Vagina (tissue), 2 donors: ENCODE measurements around the gene EML1.

ENCODE experiments used
- CTCF ChIP-seq, 3 experiments: fragments of 450-650 bp in 2 of 3; fragments of 200-600 bp in 1 of 3; sonication (generic) in 1 of 3; IDR thresholded peaks; one replicate each; pipeline ENCODE4 v1.5.1; 2017 to 2019; ENCODE audit warnings: antibody characterized with exemption in 3 of 3, mild to moderate bottlenecking in 2 of 3, moderate library complexity in 2 of 3
- POLR2A ChIP-seq, 2 donors: fragments of 450-650 bp; IDR thresholded peaks; one replicate each; pipeline ENCODE4 v1.6.1; 2017; ENCODE audit warnings: antibody characterized with exemption in 2 of 2, mild to moderate bottlenecking in 2 of 2, moderate library complexity in 2 of 2
- POLR2AphosphoS5 ChIP-seq, 2 donors: sonication (generic); formaldehyde crosslinking; IDR thresholded peaks; one replicate each; pipeline ENCODE4 v1.9.0; 2017; ENCODE audit warnings: antibody characterized with exemption in 2 of 2, mild to moderate bottlenecking in 2 of 2, low read depth in 1 of 2; ENCODE audit not compliant: insufficient read depth in 1 of 2

- TF ChIP-seq CTCF (IDR thresholded peaks at IDR 0.05) (no peak), POLR2A (IDR thresholded peaks at IDR 0.05) (no peak), POLR2AphosphoS5 (IDR thresholded peaks at IDR 0.05; ENCODE audit: insufficient read depth in 1 of 2, low read depth in 1 of 2) (no peak)
Observed at GRCh38 chr14:99991331-99991730, 198.1 kb downstream of the EML1 start.
